Thoracic aorta (tissue), 2 donors: ENCODE data around the gene TEX11. TPM values are rescaled to one million over a fixed set of nuclear protein-coding genes. Genes with fewer than 3 reads are reported as not detected.

Source experiments
- ATAC-seq: fragments of 150-250 bp; one replicate; pipeline ENCODE4 v1.8.0; 2017; ENCODE audit warnings: low read depth; ENCODE audit not compliant: insufficient number of reproducible peaks, low FRiP score
- DNase-seq: peaks from one replicate; pipeline ENCODE4 v3.0.0-alpha.2; 2020; ENCODE audit warnings: low spot score
- H3K27ac ChIP-seq, 2 donors: fragments of 200-600 bp; sonication (generic); 1 replicate in 1 of 2; 2 replicates in 1 of 2; pipeline ENCODE4 v1.5.1; 2016; ENCODE audit warnings: mild to moderate bottlenecking in 2 of 2, moderate library complexity in 2 of 2
- H3K27me3 ChIP-seq: fragments of 200-600 bp; sonication (generic); replicated peaks from 2 replicates; pipeline ENCODE4 v1.6.0; 2016; ENCODE audit warnings: mild to moderate bottlenecking; ENCODE audit not compliant: insufficient read depth
- H3K36me3 ChIP-seq: fragments of 200-600 bp; sonication (generic); one replicate; pipeline ENCODE4 v1.5.1; 2016
- H3K4me1 ChIP-seq, 2 donors: fragments of 200-600 bp; sonication (generic); 1 replicate in 1 of 2; 2 replicates in 1 of 2; pipeline versions ENCODE4 v1.5.1 to v1.6.0; 2016; ENCODE audit warnings: low read depth in 2 of 2, mild to moderate bottlenecking in 1 of 2; ENCODE audit not compliant: control insufficient read depth in 1 of 2
- H3K4me3 ChIP-seq: fragments of 200-600 bp; sonication (generic); 2 replicates; pipeline ENCODE4 v1.5.1; 2016; ENCODE audit warnings: mild to moderate bottlenecking
- H3K9me3 ChIP-seq: fragments of 200-600 bp; sonication (generic); 2 replicates; pipeline ENCODE4 v1.5.1; 2016
- CTCF ChIP-seq: fragments of 200-600 bp; sonication (generic); IDR thresholded peaks from one replicate; pipeline ENCODE4 v1.5.1; 2019; ENCODE audit warnings: antibody characterized with exemption
- total RNA-seq, 2 donors: library from RNA; depleted of rRNA; stranded (reverse); fragments of >200 nt; gene quantifications; one replicate each; pipeline versions ENCODE4 v1.1.0 to v1.2.3, GENCODE V29; 2016

TEX11 gene
- total RNA-seq, 2 donors from 2014 or later, result not detected

GRCh38 chrX:70479247-70479921, 429.1 kb downstream of the TEX11 start:
- ATAC-seq, result no peak

More at GRCh38 chrX:70479247-70479921, 429.1 kb downstream of the TEX11 start:
- Histone ChIP-seq H3K4me1 (peaks cover 13 to 49% of the 10 kb centered on the region in 2 donors), H3K9me3 (no peaks in the 10 kb centered on the region), H3K27ac (peak overlapping the region; percentile 47 to 85), H3K4me3 (no peak overlapping the region), H3K27me3 (no peaks in the 10 kb centered on the region), H3K36me3 (no peaks in the 10 kb centered on the region)
- TF ChIP-seq CTCF, result no peak
- DNase-seq, result no peak

Other genes starting within 250 kb of the TEX11 start
- gene SLC7A3, start 22.4 kb upstream of the TEX11 start, total RNA-seq, result not detected
- gene SNX12, start 159.6 kb upstream of the TEX11 start, total RNA-seq, result 10 to 100 TPM; 33.9 to 62.1 TPM
- gene FOXO4, start 187.1 kb upstream of the TEX11 start, total RNA-seq, result 10 to 100 TPM; 10.9 to 19.2 TPM
- not detected for gene CXorf65, start 198.0 kb upstream of the TEX11 start, total RNA-seq
- gene IL2RG, start 202.9 kb upstream of the TEX11 start, total RNA-seq, result 10 to 100 TPM in 1 of 2 donors, 1 to 10 TPM in 1; 4.9 to 14.2 TPM
- gene MED12, start 209.9 kb upstream of the TEX11 start, total RNA-seq, result 10 to 100 TPM; 22.9 to 48.8 TPM
- 1 to 10 TPM; 1.1 to 1.8 TPM for gene NLGN3, start 236.1 kb upstream of the TEX11 start, total RNA-seq